Tibial nerve (tissue), 4 donors: ENCODE measurements around the gene DPP7.

ENCODE experiments used
- CTCF ChIP-seq, 5 experiments: fragments of 200-600 bp in 3 of 5; fragments of 450-650 bp in 2 of 5; sonication (generic) in 3 of 5; IDR thresholded peaks; one replicate each; pipeline ENCODE4 v1.5.1; 2016 to 2019; ENCODE audit warnings: antibody characterized with exemption in 5 of 5, mild to moderate bottlenecking in 3 of 5, moderate library complexity in 2 of 5
- EP300 ChIP-seq, 2 donors: sonication (generic); formaldehyde crosslinking; IDR thresholded peaks; one replicate each; pipeline ENCODE4 v1.6.1; 2017; ENCODE audit warnings: antibody characterized with exemption in 2 of 2, mild to moderate bottlenecking in 1 of 2

- TF ChIP-seq CTCF (IDR thresholded peaks at IDR 0.05) (no peak), EP300 (IDR thresholded peaks at IDR 0.05) (no peak)
Measured at GRCh38 chr9:137127301-137128157, 13.0 kb upstream of the DPP7 start.
